GM23248 (cell line): ENCODE measurements around the gene MPRIP. TPM values are rescaled to one million over a fixed set of nuclear protein-coding genes. Genes with fewer than 3 reads are reported as not detected.

Experiments used
- DNase-seq: peaks from one replicate; pipeline ENCODE4 v3.0.0-alpha.2; 2015
- H2AFZ ChIP-seq: fragments of 200-600 bp; sonication (generic); 2 replicates; pipeline ENCODE4 v1.6.1; 2016; ENCODE audit warnings: antibody characterized with exemption
- H3F3A ChIP-seq: fragments of 200-600 bp; sonication (generic); 2 replicates; pipeline ENCODE4 v1.6.1; 2016; ENCODE audit warnings: mild to moderate bottlenecking, antibody characterized with exemption, mixed run types; ENCODE audit not compliant: insufficient read depth
- H3K27ac ChIP-seq: fragments of 200-600 bp; sonication (generic); 2 replicates; pipeline ENCODE4 v1.5.1; 2016; ENCODE audit warnings: mild to moderate bottlenecking
- H3K27me3 ChIP-seq: fragments of 200-600 bp; sonication (generic); replicated peaks from 2 replicates; pipeline ENCODE4 v1.6.1; 2016; ENCODE audit warnings: mild to moderate bottlenecking; ENCODE audit not compliant: insufficient read depth
- H3K36me3 ChIP-seq: fragments of 200-600 bp; sonication (generic); 2 replicates; pipeline ENCODE4 v1.6.1; 2016; ENCODE audit warnings: low read depth, mild to moderate bottlenecking
- H3K4me1 ChIP-seq: fragments of 200-600 bp; sonication (generic); 2 replicates; pipeline ENCODE4 v1.6.1; 2016; ENCODE audit warnings: mild to moderate bottlenecking; ENCODE audit not compliant: insufficient read depth
- H3K4me2 ChIP-seq: fragments of 200-600 bp; sonication (generic); one replicate; pipeline ENCODE4 v1.6.1; 2016; ENCODE audit warnings: mild to moderate bottlenecking; ENCODE audit not compliant: unreplicated experiment
- H3K4me3 ChIP-seq: fragments of 200-600 bp; sonication (generic); 2 replicates; pipeline ENCODE4 v1.5.1; 2016; ENCODE audit warnings: mild to moderate bottlenecking
- H3K79me2 ChIP-seq: fragments of 200-600 bp; sonication (generic); 2 replicates; pipeline ENCODE4 v1.6.1; 2016; ENCODE audit warnings: mild to moderate bottlenecking; ENCODE audit not compliant: insufficient read depth
- H3K9ac ChIP-seq: fragments of 200-600 bp; sonication (generic); 2 replicates; pipeline ENCODE4 v1.6.1; 2016; ENCODE audit warnings: mild to moderate bottlenecking
- H3K9me2 ChIP-seq: fragments of 200-600 bp; sonication (generic); 2 replicates; pipeline ENCODE4 v1.6.1; 2016; ENCODE audit warnings: mixed run types, mild to moderate bottlenecking, moderate library complexity; ENCODE audit not compliant: insufficient read depth
- H3K9me3 ChIP-seq: fragments of 200-600 bp; sonication (generic); one replicate; pipeline ENCODE4 v1.6.1; 2017; ENCODE audit warnings: low read depth
- H4K20me1 ChIP-seq: fragments of 200-600 bp; sonication (generic); 2 replicates; pipeline ENCODE4 v1.6.0; 2016; ENCODE audit not compliant: insufficient read depth
- EZH2 ChIP-seq: fragments of 200-600 bp; sonication (generic); IDR thresholded peaks from 2 replicates; pipeline ENCODE4 v1.6.1; 2018; ENCODE audit warnings: antibody characterized with exemption, mild to moderate bottlenecking; ENCODE audit not compliant: insufficient read depth, poor library complexity, severe bottlenecking
- EZH2phosphoT487 ChIP-seq: fragments of 200-600 bp; sonication (generic); IDR thresholded peaks from 2 replicates; pipeline ENCODE4 v1.6.1; 2018; ENCODE audit warnings: antibody characterized with exemption, moderate library complexity, mild to moderate bottlenecking, low read depth; ENCODE audit not compliant: insufficient read depth
- WGBS, 2 experiments: methylation state at CpG; one replicate each; pipeline ENCODE4 v1.1.6; 2015 to 2017; ENCODE audit warnings: low lambda C conversion rate in 2 of 2, low coverage in 1 of 2; ENCODE audit errors: missing lambda C conversion rate in 2 of 2; 5-methylcytosine and 5-hydroxymethylcytosine counted together
- in situ Hi-C: fragments of 300-500 bp; cut with MboI; formaldehyde crosslinking; loops from 2 replicates; pipeline ENCODE4 v1.15.0; 2020
- polyA plus RNA-seq: library from polyadenylated mRNA; unstranded; fragments of >200 nt; fragmentation: Nextera tagmentation; extraction: Ambion mirVana; gene quantifications from 2 replicates; pipeline ENCODE4 v1.2.1, GENCODE V29; 2016
- total RNA-seq: library from RNA; depleted of rRNA; stranded (reverse); fragments of >200 nt; shearing (Covaris generic); gene quantifications from 2 replicates; pipeline ENCODE4 v1.2.3, GENCODE V29; 2014

The MPRIP gene
- total and polyA plus RNA-seq, 2 experiments from 2014 or later: 73.5 to 292 TPM

GRCh38 chr17:17088541-17089525 lies 46.6 kb downstream of the MPRIP start:
- no peak overlapping the region for H3K27ac ChIP-seq
- H3K79me2 ChIP-seq: peaks cover 100% of the 10 kb centered on the region
- in situ Hi-C loops: no loop called here
- H3K9me3 ChIP-seq: no peaks in the 10 kb centered on the region
- no peak overlapping the region for H2AFZ ChIP-seq
- TF ChIP-seq EZH2phosphoT487 (no peak), EZH2 (no peak)
- H3K4me3 ChIP-seq: no peak overlapping the region
- peaks cover 9% of the 10 kb centered on the region; the same call in 1 of the 2 replicates for H3F3A ChIP-seq
- H3K9me2 ChIP-seq: no peaks in the 10 kb centered on the region
- H3K27me3 ChIP-seq: no peaks in the 10 kb centered on the region
- H3K4me1 ChIP-seq: 0 out of 2 replicates have a peak, but pooled peaks cover 4% of the 10 kb centered on the region
- H3K9ac ChIP-seq: no peak overlapping the region
- no peak overlapping the region for H3K4me2 ChIP-seq
- 63 to 66% methylated on average over 8 of the region's 8 CpGs for WGBS, 2 experiments
- no peak for DNase-seq
- peaks cover 19% of the 10 kb centered on the region; the same call in 1 of the 2 replicates for H4K20me1 ChIP-seq
- H3K36me3 ChIP-seq: peaks cover 4% of the 10 kb centered on the region; the same call in 1 of the 2 replicates

GRCh38 chr17:17089796-17090641 lies 47.8 kb downstream of the MPRIP start:
- no peaks in the 10 kb centered on the region for H3K9me3 ChIP-seq

DNA sequence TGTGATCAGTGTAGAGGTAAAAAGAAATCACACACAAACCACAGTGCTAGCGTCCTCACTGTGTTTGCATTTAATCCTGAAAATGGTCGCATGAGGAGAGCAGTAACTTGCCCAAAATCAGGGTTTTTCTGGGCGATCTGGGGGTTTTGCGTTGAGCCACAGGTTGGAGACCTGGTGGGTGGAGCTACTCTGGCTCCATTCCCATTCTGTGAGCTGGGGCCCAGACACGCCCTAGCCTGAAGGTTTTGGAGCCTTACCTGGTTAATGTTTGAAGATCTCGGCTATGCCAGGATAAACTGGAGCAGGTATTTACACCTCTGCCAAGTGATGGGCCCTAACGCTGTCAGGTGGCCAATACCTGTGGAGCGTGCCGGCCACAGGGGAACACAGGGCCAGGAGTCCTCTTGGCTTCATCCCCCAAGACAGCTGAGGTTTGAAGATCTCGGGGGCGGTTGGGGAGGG lies 48.4 kb downstream of the MPRIP start:
- in situ Hi-C loops: loop anchor here (10.0 kb wide), 2 partner anchors 64 to 86 kb away; no protein-coding TSS in a partner anchor
- H3K27ac ChIP-seq: no peak overlapping the region
- H3K9me3 ChIP-seq: no peaks in the 10 kb centered on the region
- DNase-seq: no peak
- H2AFZ ChIP-seq: no peak overlapping the region
- H3K4me3 ChIP-seq: no peak overlapping the region
- H3K27me3 ChIP-seq: no peaks in the 10 kb centered on the region
- H3F3A ChIP-seq: peaks cover 14% of the 10 kb centered on the region; the same call in 1 of the 2 replicates
- peaks cover 34% of the 10 kb centered on the region; the same call in 1 of the 2 replicates for H4K20me1 ChIP-seq
- 88 to 90% methylated on average over 10 to 11 of the region's 11 CpGs for WGBS, 2 experiments
- peaks cover 4% of the 10 kb centered on the region; the same call in 1 of the 2 replicates for H3K36me3 ChIP-seq
- H3K4me2 ChIP-seq: no peak overlapping the region
- TF ChIP-seq EZH2phosphoT487 (no peak), EZH2 (no peak)
- no peaks in the 10 kb centered on the region for H3K9me2 ChIP-seq
- no peak overlapping the region for H3K9ac ChIP-seq
- 0 out of 2 replicates have a peak, but pooled peaks cover 4% of the 10 kb centered on the region for H3K4me1 ChIP-seq
- peaks cover 100% of the 10 kb centered on the region for H3K79me2 ChIP-seq

More at GRCh38 chr17:17089796-17090641, 47.8 kb downstream of the MPRIP start:
- Histone ChIP-seq H3K9me2 (no peaks in the 10 kb centered on the region), H3K79me2 (peaks cover 100% of the 10 kb centered on the region), H3F3A (peaks cover 14% of the 10 kb centered on the region; the same call in 1 of the 2 replicates), H3K27me3 (no peaks in the 10 kb centered on the region), H4K20me1 (peaks cover 30% of the 10 kb centered on the region; the same call in 1 of the 2 replicates), H3K4me2 (no peak overlapping the region), H3K4me1 (0 out of 2 replicates have a peak, but pooled peaks cover 4% of the 10 kb centered on the region), H3K36me3 (peaks cover 4% of the 10 kb centered on the region; the same call in 1 of the 2 replicates), H3K4me3 (no peak overlapping the region), H3K9ac (no peak overlapping the region), H2AFZ (no peak overlapping the region), H3K27ac (no peak overlapping the region)
- in situ Hi-C loops: loop anchor here (10.0 kb wide), 2 partner anchors 65 to 85 kb away; no protein-coding TSS in a partner anchor
- WGBS, 2 experiments: 90 to 91% methylated on average over 18 of the region's 18 CpGs
- TF ChIP-seq EZH2 (no peak), EZH2phosphoT487 (no peak)
- no peak for DNase-seq
